SKM-1 (cell line): Measurements from ENCODE around the gene ZNF593OS.

Source experiments
- DNase-seq: peaks from one replicate; lab custom pipeline; 2025; ENCODE audit not compliant: unreplicated experiment; lab: John Stamatoyannopoulos, UW

ZNF593OS gene

GRCh38 chr1:26127235-26128163 is 44.1 kb downstream of the ZNF593OS start:
- DNase-seq, result no peak

- peak; percentile 60 for DNase-seq
Observed at GRCh38 chr1:26126321-26127084, 45.1 kb downstream of the ZNF593OS start.

GRCh38 chr1:26125946-26126320 is 45.7 kb downstream of the ZNF593OS start:
- no peak for DNase-seq

- no peak for DNase-seq
Observed at GRCh38 chr1:26125382-26125781, 46.2 kb downstream of the ZNF593OS start.

- DNase-seq, result no peak
Observed at GRCh38 chr1:26124418-26125331, 47.0 kb downstream of the ZNF593OS start.

GRCh38 chr1:26122988-26123973 is 48.4 kb downstream of the ZNF593OS start:
- no peak for DNase-seq

- no peak for DNase-seq
Observed at GRCh38 chr1:26121854-26122773, 49.5 kb downstream of the ZNF593OS start.

GRCh38 chr1:26119892-26120608 is 51.6 kb downstream of the ZNF593OS start:
- no peak for DNase-seq
